Gastrocnemius medialis (tissue), 4 donors: ENCODE measurements around the gene EPO. TPM values are rescaled to one million over a fixed set of nuclear protein-coding genes. Genes with fewer than 3 reads are reported as not detected.

Source experiments
- ATAC-seq, 2 donors: fragments of 150-250 bp; one replicate each; pipeline ENCODE4 v1.9.1; 2016
- DNase-seq, 2 donors: peaks; one replicate each; pipeline ENCODE4 v3.0.0-alpha.2; 2019
- H3K27ac ChIP-seq, 4 donors: fragments of 200-600 bp; sonication (generic); 1 replicate in 1 of 4; 2 replicates in 3 of 4; pipeline ENCODE4 v1.5.1; 2016 to 2018; ENCODE audit warnings: mild to moderate bottlenecking in 2 of 4, moderate library complexity in 1 of 4
- H3K27me3 ChIP-seq, 3 donors: fragments of 200-600 bp; sonication (generic) in 2 of 3; 1 replicate in 1 of 3; 2 replicates in 2 of 3; pipeline versions ENCODE4 v1.5.1 to v1.6.0; 2016 to 2019; ENCODE audit warnings: mild to moderate bottlenecking in 1 of 3, moderate library complexity in 1 of 3
- H3K36me3 ChIP-seq, 2 donors: fragments of 200-600 bp; sonication (generic) in 1 of 2; one replicate each; pipeline ENCODE4 v1.5.1; 2017 to 2018
- H3K4me1 ChIP-seq, 2 donors: fragments of 200-600 bp; sonication (generic) in 1 of 2; one replicate each; pipeline ENCODE4 v1.5.1; 2016 to 2017; ENCODE audit warnings: mild to moderate bottlenecking in 2 of 2
- H3K4me3 ChIP-seq, 4 donors: fragments of 200-600 bp; sonication (generic) in 3 of 4; 1 replicate in 1 of 4; 2 replicates in 3 of 4; pipeline ENCODE4 v1.5.1; 2016 to 2019; ENCODE audit warnings: mild to moderate bottlenecking in 2 of 4
- H3K9me3 ChIP-seq, 3 donors: fragments of 200-600 bp; sonication (generic) in 2 of 3; 1 replicate in 1 of 3; 2 replicates in 2 of 3; pipeline ENCODE4 v1.5.1; 2016 to 2019
- CTCF ChIP-seq, 5 experiments: fragments of 450-650 bp in 3 of 5; fragments of 200-600 bp in 2 of 5; sonication (generic) in 2 of 5; IDR thresholded peaks in 4 of 5; conservative IDR thresholded peaks in 1 of 5; 1 replicate in 4 of 5; 2 replicates in 1 of 5; pipeline ENCODE4 v1.5.1; 2016 to 2019; ENCODE audit warnings: antibody characterized with exemption in 5 of 5, mild to moderate bottlenecking in 3 of 5, moderate library complexity in 3 of 5
- POLR2A ChIP-seq, 2 donors: fragments of 450-650 bp; IDR thresholded peaks; one replicate each; pipeline ENCODE4 v1.6.1; 2017; ENCODE audit warnings: antibody characterized with exemption in 2 of 2, mild to moderate bottlenecking in 2 of 2, moderate library complexity in 2 of 2
- in situ Hi-C, 4 donors: fragments of 200-750 bp; cut with MboI; loops; one replicate each; pipeline versions ENCODE4 v1.15.0 to v1.8.0; 2017; ENCODE audit warnings: low sequenced_read_pairs in 4 of 4
- intact Hi-C: fragments of 100-400 bp; cut with DNase I; formaldehyde crosslinking; loops from one replicate; pipeline ENCODE4 v1.15.1; 2023; ENCODE audit warnings: low total_unique reads
- total RNA-seq, 4 donors: library from RNA; depleted of rRNA; stranded (reverse); fragments of >200 nt; gene quantifications; one replicate each; pipeline versions ENCODE4 v1.1.0 to v1.2.3, GENCODE V29; 2016

EPO gene
- total RNA-seq, 4 donors from 2014 or later: not detected

DNA sequence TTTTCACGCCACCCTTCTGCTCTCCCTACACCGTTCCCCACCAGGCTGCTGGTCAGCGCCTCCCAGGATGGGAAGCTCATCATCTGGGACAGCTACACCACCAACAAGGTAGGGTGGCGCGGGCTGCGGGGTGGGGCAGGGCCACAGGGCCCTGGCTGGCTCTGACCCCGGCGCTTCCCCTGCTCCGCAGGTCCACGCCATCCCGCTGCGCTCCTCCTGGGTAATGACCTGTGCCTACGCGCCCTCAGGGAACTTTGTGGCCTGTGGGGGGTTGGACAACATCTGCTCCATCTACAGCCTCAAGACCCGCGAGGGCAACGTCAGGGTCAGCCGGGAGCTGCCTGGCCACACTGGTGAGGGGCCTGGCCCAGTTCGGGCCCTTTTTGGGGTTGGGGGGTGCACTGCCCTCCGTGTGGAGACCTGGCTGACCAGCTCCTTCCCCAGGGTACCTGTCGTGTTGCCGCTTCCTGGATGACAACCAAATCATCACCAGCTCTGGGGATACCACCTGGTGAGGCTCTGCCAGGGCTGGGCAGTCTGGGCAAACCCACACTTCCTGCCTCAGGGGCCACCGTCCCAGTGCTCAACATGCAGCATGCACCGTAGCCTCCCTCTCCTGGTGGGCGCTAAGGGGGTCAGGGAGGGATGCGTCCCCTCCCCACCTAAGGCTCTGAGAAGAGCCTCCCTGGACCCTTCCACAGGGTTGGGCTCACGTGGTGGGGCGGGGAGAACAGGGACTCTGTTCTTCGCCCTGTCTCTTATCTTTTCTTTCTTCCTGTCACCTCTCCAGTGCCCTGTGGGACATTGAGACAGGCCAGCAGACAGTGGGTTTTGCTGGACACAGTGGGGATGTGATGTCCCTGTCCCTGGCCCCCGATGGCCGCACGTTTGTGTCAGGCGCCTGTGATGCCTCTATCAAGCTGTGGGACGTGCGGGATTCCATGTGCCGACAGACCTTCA is 42.7 kb upstream of the EPO start:
- ATAC-seq (no peak), DNase-seq (no peak)
- peak overlapping the region in 1 of 4 donors; percentile 99 for H3K27ac ChIP-seq
- intact Hi-C loops: loop anchor here (10.0 kb wide), 2 partner anchors 203 to 577 kb away; partner anchors contain the start of gene TSC22D4
- no peaks in the 10 kb centered on the region for H3K27me3 ChIP-seq
- no peak for TF ChIP-seq CTCF (IDR thresholded peaks at IDR 0.05 in 4 of 5, conservative IDR thresholded peaks at IDR 0.05 in 1 of 5)
- no peak for TF ChIP-seq POLR2A (IDR thresholded peaks at IDR 0.05)
- H3K36me3 ChIP-seq: peaks cover 0 to 43% of the 10 kb centered on the region in 2 donors
- in situ Hi-C loops: no loop called here
- H3K4me3 ChIP-seq: no peak overlapping the region
- no peaks in the 10 kb centered on the region for H3K9me3 ChIP-seq
- peaks cover 0 to 8% of the 10 kb centered on the region in 2 donors for H3K4me1 ChIP-seq

- intact Hi-C loops: loop anchor here (10.0 kb wide), 2 partner anchors 204 to 576 kb away; partner anchors contain the start of gene TSC22D4
- Histone ChIP-seq H3K27ac (peak overlapping the region in 3 of 4 donors; percentile 52 to 58 (median 52)), H3K27me3 (no peaks in the 10 kb centered on the region), H3K4me3 (no peak overlapping the region), H3K9me3 (no peaks in the 10 kb centered on the region), H3K4me1 (peaks cover 0 to 8% of the 10 kb centered on the region in 2 donors), H3K36me3 (peaks cover 0 to 52% of the 10 kb centered on the region in 2 donors)
- TF ChIP-seq CTCF (IDR thresholded peaks at IDR 0.05 in 4 of 5, conservative IDR thresholded peaks at IDR 0.05 in 1 of 5) (no peak), POLR2A (IDR thresholded peaks at IDR 0.05) (no peak)
- ATAC-seq: no peak
- in situ Hi-C loops: no loop called here
- no peak for DNase-seq
These were observed 41.8 kb upstream of the EPO start for GRCh38 chr7:100678291-100678984.

GRCh38 chr7:100679129-100679926 is 40.9 kb upstream of the EPO start:
- H3K9me3 ChIP-seq: no peaks in the 10 kb centered on the region
- no peaks in the 10 kb centered on the region for H3K27me3 ChIP-seq
- DNase-seq (no peak), ATAC-seq (no peak)
- H3K36me3 ChIP-seq: peaks cover 0 to 61% of the 10 kb centered on the region in 2 donors
- no peak overlapping the region for H3K4me3 ChIP-seq
- H3K4me1 ChIP-seq: peaks cover 0 to 8% of the 10 kb centered on the region in 2 donors
- TF ChIP-seq CTCF (IDR thresholded peaks at IDR 0.05 in 4 of 5, conservative IDR thresholded peaks at IDR 0.05 in 1 of 5) (no peak), POLR2A (IDR thresholded peaks at IDR 0.05) (no peak)
- peak overlapping the region; percentile 31 to 58 (median 52) for H3K27ac ChIP-seq
- in situ Hi-C loops (no loop called here), intact Hi-C loops (loop anchor here (10.0 kb wide), 2 partner anchors 205 to 575 kb away; partner anchors contain the start of gene TSC22D4)

DNA sequence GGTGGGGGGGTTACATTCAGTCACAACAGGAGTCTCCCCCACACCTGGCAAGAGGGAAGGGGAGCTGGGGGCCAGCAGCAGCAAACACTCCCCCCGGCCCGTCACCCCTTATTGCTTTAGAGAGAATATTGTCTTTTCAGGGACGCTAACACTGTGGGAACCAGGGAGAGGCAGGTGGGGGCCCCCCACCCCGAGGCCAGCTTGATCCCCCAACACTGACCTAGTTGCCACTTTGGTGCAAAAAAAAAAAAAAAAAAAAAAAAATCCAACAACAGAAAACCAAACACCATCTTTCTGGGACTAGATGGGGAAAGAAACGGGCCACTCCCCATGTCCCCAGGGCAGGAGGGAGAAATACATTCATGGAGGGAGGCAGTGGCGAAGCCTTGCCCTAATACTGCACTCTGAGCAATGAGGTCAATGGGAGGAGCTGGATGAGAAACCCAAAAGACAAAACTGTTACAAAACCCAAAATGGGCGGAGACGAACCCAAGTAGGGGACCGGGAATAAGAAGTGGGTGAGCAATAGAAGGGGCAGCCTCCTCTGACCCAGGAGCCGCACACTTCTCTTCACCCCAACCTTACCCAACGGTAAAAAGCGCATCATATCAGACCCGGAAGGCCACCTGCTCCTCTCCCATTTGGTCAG is 40.2 kb upstream of the EPO start:
- intact Hi-C loops: loop anchor here (10.0 kb wide), 2 partner anchors 205 to 575 kb away; partner anchors contain the start of gene TSC22D4
- H3K9me3 ChIP-seq: no peaks in the 10 kb centered on the region
- H3K27ac ChIP-seq: peak overlapping the region; percentile 31 to 58 (median 52)
- TF ChIP-seq CTCF (IDR thresholded peaks at IDR 0.05 in 4 of 5, conservative IDR thresholded peaks at IDR 0.05 in 1 of 5) (no peak), POLR2A (IDR thresholded peaks at IDR 0.05) (no peak)
- H3K36me3 ChIP-seq: peaks cover 0 to 68% of the 10 kb centered on the region in 2 donors
- H3K27me3 ChIP-seq: no peaks in the 10 kb centered on the region
- peaks cover 0 to 8% of the 10 kb centered on the region in 2 donors for H3K4me1 ChIP-seq
- DNase-seq (peak; percentile 43 to 70), ATAC-seq (peak; percentile 37 to 51)
- in situ Hi-C loops: no loop called here
- no peak overlapping the region for H3K4me3 ChIP-seq
